ENCODE results near the gene SPRING1.

SPRING1 gene

DNA sequence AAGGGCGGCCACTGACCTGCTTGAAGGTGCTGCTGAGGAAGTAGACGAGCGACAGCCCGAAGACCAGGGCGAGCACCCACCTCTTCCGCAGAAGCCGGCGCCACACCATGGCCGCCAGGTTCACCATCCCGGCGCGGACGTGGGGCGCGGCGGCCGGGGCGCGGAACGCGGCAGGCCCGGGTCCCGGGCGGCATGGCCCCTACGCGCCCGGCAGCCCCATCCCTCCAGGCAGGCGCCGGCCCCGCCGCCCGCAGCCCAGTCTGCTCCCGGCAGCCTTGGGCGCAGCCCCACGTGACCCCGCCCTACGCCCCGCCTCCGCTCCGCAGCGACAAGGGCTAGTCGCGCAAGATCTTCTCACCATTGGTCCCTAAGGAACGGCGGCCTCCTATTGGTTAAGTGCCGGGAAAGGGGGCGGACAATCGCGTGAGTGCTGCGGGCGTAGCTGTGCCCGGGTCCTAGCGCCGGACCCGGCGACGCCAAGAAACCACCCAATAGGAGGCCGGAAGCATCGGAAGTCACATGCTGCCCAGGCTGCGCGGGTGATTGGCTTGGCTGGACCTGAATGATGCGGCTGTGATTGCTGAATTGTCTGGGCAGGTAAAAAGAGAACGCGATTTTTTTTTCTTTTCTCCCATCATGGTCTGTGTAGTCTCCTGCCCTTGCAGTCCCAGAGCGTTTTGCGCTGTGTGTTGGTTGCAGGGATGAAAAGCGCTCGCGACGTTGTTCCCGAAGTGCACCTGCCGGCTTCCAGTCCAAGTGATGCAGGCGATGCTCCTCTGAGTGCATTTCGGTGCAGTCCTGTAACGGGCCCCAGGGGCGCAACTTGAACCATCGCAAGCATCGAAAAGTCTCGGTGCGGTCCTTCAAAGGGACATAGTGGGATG lies at the start of gene SPRING1, which contains the start of gene RNFT2 (continued):
- no peak for TF ChIP-seq ZNF596 (tag by site-specific recombination; IDR thresholded peaks at IDR 0.05)
- TF ChIP-seq YY1 (tag by site-specific recombination; IDR thresholded peaks at IDR 0.05): peak; percentile 55; the same call in 1 of the 2 replicates
- no peak for TF ChIP-seq ZNF785 (tag by site-specific recombination; IDR thresholded peaks at IDR 0.05)
- 0 out of 2 replicates have a peak, but pooled peaks have one; percentile 68 for TF ChIP-seq GFI1B (tag by site-specific recombination; IDR thresholded peaks at IDR 0.05)
- TF ChIP-seq REPIN1 (tag by site-specific recombination; IDR thresholded peaks at IDR 0.05; ENCODE audit: low read depth): no peak; the same call in 1 of the 2 replicates
- TF ChIP-seq ZNF404 (tag by site-specific recombination; IDR thresholded peaks at IDR 0.05): no peak
- TF ChIP-seq ZNF341 (tag by site-specific recombination; IDR thresholded peaks at IDR 0.05; ENCODE audit: low read depth): no peak
- no peak for TF ChIP-seq ZBTB21 (tag by site-specific recombination; IDR thresholded peaks at IDR 0.05)
- TF ChIP-seq, protein P1, sequence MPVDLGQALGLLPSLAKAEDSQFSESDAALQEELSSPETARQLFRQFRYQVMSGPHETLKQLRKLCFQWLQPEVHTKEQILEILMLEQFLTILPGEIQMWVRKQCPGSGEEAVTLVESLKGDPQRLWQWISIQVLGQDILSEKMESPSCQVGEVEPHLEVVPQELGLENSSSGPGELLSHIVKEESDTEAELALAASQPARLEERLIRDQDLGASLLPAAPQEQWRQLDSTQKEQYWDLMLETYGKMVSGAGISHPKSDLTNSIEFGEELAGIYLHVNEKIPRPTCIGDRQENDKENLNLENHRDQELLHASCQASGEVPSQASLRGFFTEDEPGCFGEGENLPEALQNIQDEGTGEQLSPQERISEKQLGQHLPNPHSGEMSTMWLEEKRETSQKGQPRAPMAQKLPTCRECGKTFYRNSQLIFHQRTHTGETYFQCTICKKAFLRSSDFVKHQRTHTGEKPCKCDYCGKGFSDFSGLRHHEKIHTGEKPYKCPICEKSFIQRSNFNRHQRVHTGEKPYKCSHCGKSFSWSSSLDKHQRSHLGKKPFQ (tag by site-specific recombination; IDR thresholded peaks at IDR 0.05): no peak
- no peak for TF ChIP-seq PBX3 (CRISPR knock-in tag; IDR thresholded peaks at IDR 0.05)
- peak; percentile 61 for TF ChIP-seq ZNF600 (tag by site-specific recombination; IDR thresholded peaks at IDR 0.05)
- TF ChIP-seq ZNF350 (tag by site-specific recombination; IDR thresholded peaks at IDR 0.05): no peak
- TF ChIP-seq KLF8 (tag by site-specific recombination; IDR thresholded peaks at IDR 0.05): peak; percentile 96
- TF ChIP-seq ZNF626 (tag by site-specific recombination; IDR thresholded peaks at IDR 0.05): no peak
- TF ChIP-seq, protein P2, sequence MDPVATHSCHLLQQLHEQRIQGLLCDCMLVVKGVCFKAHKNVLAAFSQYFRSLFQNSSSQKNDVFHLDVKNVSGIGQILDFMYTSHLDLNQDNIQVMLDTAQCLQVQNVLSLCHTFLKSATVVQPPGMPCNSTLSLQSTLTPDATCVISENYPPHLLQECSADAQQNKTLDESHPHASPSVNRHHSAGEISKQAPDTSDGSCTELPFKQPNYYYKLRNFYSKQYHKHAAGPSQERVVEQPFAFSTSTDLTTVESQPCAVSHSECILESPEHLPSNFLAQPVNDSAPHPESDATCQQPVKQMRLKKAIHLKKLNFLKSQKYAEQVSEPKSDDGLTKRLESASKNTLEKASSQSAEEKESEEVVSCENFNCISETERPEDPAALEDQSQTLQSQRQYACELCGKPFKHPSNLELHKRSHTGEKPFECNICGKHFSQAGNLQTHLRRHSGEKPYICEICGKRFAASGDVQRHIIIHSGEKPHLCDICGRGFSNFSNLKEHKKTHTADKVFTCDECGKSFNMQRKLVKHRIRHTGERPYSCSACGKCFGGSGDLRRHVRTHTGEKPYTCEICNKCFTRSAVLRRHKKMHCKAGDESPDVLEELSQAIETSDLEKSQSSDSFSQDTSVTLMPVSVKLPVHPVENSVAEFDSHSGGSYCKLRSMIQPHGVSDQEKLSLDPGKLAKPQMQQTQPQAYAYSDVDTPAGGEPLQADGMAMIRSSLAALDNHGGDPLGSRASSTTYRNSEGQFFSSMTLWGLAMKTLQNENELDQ (tag by site-specific recombination; IDR thresholded peaks at IDR 0.05; ENCODE audit: low read depth): no peak
- no peak for TF ChIP-seq ZNF792 (tag by site-specific recombination; IDR thresholded peaks at IDR 0.05)
- TF ChIP-seq, protein P3, sequence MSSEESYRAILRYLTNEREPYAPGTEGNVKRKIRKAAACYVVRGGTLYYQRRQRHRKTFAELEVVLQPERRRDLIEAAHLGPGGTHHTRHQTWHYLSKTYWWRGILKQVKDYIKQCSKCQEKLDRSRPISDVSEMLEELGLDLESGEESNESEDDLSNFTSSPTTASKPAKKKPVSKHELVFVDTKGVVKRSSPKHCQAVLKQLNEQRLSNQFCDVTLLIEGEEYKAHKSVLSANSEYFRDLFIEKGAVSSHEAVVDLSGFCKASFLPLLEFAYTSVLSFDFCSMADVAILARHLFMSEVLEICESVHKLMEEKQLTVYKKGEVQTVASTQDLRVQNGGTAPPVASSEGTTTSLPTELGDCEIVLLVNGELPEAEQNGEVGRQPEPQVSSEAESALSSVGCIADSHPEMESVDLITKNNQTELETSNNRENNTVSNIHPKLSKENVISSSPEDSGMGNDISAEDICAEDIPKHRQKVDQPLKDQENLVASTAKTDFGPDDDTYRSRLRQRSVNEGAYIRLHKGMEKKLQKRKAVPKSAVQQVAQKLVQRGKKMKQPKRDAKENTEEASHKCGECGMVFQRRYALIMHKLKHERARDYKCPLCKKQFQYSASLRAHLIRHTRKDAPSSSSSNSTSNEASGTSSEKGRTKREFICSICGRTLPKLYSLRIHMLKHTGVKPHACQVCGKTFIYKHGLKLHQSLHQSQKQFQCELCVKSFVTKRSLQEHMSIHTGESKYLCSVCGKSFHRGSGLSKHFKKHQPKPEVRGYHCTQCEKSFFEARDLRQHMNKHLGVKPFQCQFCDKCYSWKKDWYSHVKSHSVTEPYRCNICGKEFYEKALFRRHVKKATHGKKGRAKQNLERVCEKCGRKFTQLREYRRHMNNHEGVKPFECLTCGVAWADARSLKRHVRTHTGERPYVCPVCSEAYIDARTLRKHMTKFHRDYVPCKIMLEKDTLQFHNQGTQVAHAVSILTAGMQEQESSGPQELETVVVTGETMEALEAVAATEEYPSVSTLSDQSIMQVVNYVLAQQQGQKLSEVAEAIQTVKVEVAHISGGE (tag by site-specific recombination; conservative IDR thresholded peaks at IDR 0.05; ENCODE audit: low read depth): peak; percentile 56
- no peak for TF ChIP-seq ZNF155 (tag by site-specific recombination; IDR thresholded peaks at IDR 0.05)
- no peak for TF ChIP-seq ZNF239 (tag by site-specific recombination; IDR thresholded peaks at IDR 0.05)
- TF ChIP-seq, protein P4, sequence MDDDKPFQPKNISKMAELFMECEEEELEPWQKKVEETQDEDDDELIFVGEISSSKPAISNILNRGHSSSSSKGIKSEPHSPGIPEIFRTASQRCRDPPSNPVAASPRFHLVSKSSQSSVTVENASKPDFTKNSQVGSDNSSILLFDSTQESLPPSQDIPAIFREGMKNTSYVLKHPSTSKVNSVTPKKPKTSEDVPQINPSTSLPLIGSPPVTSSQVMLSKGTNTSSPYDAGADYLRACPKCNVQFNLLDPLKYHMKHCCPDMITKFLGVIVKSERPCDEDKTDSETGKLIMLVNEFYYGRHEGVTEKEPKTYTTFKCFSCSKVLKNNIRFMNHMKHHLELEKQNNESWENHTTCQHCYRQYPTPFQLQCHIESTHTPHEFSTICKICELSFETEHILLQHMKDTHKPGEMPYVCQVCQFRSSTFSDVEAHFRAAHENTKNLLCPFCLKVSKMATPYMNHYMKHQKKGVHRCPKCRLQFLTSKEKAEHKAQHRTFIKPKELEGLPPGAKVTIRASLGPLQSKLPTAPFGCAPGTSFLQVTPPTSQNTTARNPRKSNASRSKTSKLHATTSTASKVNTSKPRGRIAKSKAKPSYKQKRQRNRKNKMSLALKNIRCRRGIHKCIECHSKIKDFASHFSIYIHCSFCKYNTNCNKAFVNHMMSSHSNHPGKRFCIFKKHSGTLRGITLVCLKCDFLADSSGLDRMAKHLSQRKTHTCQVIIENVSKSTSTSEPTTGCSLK (tag by site-specific recombination; IDR thresholded peaks at IDR 0.05): no peak
- no peak for TF ChIP-seq ZNF548 (tag by site-specific recombination; IDR thresholded peaks at IDR 0.05)
- TF ChIP-seq ZNF629 (tag by site-specific recombination; IDR thresholded peaks at IDR 0.05): peak; percentile 80
- no peak; the same call in 1 of the 2 replicates for TF ChIP-seq ZNF391 (tag by site-specific recombination; IDR thresholded peaks at IDR 0.05; ENCODE audit: borderline replicate concordance, low read depth)
- peak; percentile 77 for TF ChIP-seq KLF1 (tag by site-specific recombination; IDR thresholded peaks at IDR 0.05)
- TF ChIP-seq ZNF624 (tag by site-specific recombination; IDR thresholded peaks at IDR 0.05): no peak
- no peak for TF ChIP-seq PRDM1 (tag by site-specific recombination; IDR thresholded peaks at IDR 0.05)
- TF ChIP-seq SP2 (tag by site-specific recombination; IDR thresholded peaks at IDR 0.05): peak; percentile 99
- peak; percentile 81 for TF ChIP-seq ZNF76 (tag by site-specific recombination; IDR thresholded peaks at IDR 0.05; ENCODE audit: borderline replicate concordance, low read depth)
- TF ChIP-seq ZNF169 (tag by site-specific recombination; IDR thresholded peaks at IDR 0.05): no peak
